GM18511 (cell line): Measurements from ENCODE around the gene TACR2.
A peak's percentile ranks its signal among the peaks of the same experiment; 100 is the strongest.

Experiments used
- ATAC-seq: cut with Tn5 transposase; IDR thresholded peaks from one replicate; pipeline ENCODE4 v1.9.1; 2021; ENCODE audit warnings: mild to moderate bottlenecking, moderate library complexity; ENCODE audit not compliant: unreplicated experiment

The TACR2 gene

GRCh38 chr10:69405221-69405620 is 11.5 kb downstream of the TACR2 start:
- ATAC-seq, result no peak

DNA sequence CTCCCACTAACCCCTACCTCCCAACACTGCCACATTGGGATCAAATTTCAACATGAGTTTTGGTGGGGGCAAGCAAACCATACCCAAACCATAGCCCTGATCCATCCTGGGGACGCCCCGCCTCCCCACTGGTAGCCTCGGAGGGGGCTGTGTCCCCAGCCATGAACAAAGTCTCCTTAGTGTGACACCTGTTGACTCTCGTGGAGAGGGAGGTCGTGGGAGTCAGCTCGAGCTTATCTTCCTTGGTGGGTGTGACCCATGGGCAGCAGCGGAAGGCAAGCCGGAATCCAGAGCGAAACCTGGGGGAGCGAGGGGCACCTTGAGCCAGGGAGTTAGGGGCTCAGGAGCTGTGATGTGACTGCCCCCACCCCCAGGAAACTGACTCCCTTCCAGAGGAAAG is 11.9 kb downstream of the TACR2 start:
- no peak for ATAC-seq

DNA sequence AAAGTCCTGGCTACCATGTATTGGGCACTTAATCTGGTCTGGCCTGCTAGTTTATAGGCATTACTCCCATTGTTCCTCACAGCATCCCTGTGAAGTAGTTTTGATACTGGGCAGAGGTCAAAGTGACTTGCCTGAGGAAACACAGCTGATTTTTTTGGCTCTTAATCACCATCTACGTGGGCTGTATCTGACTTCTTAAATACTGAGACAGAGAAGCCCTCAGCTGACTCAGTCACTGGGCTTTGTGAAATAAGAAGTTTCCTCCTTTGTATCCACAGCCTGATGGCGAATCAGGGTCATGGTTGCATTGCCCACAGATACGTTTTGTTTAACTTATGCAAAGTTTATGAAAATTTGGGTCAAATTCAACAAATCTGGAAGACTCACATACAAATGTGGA is 13.2 kb downstream of the TACR2 start:
- ATAC-seq, result no peak

GRCh38 chr10:69403066-69403465 is 13.7 kb downstream of the TACR2 start:
- no peak for ATAC-seq

GRCh38 chr10:69402386-69402785 is 14.3 kb downstream of the TACR2 start:
- ATAC-seq, result no peak

DNA sequence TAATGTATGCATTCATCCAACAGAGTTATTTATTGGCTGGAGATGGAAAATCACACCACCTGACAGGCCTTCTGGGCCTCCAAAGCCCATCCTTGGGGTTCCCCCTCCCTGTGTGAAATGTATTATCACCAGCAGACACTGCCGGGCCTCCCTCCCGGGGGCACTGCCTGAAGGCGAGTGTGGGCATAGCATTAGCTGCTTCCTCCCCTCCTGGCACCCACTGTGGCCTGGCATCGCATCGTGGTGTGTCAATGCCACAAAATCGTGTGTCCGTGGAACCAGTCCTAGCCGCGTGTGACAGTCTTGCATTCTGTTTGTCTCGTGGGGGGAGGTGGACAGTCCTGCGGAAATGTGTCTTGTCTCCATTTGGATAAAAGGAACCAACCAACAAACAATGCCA is 15.3 kb downstream of the TACR2 start:
- ATAC-seq, result no peak

- no peak for ATAC-seq
These were observed 15.8 kb downstream of the TACR2 start for GRCh38 chr10:69400936-69401335.

DNA sequence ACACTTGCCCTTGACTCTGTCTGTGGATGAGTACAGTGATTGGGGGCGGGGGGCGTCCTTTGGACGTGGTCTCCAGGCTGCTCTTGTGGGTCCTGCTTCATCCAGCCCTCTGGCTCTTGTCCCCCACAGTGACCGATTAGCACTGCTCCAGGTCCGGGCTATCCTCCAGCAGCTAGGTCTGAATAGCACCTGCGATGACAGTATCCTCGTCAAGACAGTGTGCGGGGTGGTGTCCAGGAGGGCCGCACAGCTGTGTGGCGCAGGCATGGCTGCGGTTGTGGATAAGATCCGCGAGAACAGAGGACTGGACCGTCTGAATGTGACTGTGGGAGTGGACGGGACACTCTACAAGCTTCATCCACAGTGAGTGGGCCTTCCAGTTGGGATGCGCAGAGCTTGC is 18.3 kb downstream of the TACR2 start:
- ATAC-seq, result no peak

DNA sequence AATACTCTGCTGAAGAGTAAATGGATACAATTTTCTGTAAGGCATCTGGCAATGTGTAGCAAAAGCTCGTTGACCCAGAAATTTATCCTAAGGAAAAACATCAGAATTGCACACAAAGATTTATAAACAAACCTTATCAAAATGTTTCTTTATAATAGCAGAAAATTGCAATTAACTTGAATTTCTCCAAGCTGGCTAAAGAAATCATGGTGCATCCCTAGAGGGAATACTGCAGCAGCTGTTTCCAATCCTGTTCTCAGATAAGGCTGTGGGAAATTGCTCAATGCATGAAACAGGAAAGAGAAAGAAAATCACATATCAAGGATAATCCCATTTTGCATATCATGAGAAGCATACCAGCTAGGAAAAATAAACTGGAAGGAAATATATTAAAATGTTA is 18.7 kb downstream of the TACR2 start:
- no peak for ATAC-seq

GRCh38 chr10:69394020-69394419 is 22.7 kb downstream of the TACR2 start:
- no peak for ATAC-seq

DNA sequence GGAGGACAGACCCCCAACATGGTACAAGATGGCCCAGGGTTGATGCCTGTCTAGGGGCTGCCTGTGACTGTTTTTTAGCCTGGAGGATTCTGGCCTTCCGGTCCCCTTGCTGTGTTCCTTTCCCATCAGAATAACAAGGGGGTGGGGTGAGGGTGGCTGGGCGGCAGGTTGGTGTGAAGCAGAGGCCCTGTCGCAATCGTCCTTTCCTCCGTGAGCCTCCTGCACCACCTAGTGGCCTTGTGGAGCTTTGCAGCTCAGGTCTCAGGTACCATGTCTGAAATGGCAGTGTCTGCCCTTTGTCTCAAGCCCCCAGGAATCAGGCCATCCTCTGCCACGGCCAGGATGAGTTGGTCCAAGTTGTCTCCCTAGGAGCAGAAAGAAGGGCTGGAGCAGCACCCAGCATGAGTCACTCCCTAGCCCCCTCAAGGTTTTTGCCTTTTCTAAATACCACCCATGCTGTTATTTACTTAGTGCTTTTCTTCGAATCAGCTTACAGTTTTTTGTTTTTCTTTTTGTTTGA is 24.2 kb downstream of the TACR2 start:
- ATAC-seq, result peak; percentile 85

DNA sequence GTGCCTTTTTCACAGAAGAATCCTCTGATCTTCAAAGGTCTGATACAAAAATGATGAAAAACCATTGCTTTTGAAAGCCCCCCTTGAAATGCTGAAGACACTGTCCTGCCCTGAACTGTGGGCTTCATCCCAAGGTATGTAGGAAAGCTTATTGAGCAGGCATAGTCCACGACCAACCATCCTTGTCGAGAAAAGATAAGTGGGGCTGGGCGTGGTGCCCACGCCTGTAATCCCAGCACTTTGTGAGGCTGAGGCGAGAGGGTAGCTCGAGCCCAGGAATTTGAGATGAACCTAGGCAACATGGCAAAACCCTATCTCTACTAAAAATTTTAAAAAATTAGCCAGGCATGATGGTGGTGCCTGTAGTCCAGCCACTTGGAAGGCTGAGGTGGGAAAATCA is 25.6 kb downstream of the TACR2 start:
- ATAC-seq, result no peak

- no peak for ATAC-seq
These were observed 26.8 kb downstream of the TACR2 start for GRCh38 chr10:69389827-69390490.

DNA sequence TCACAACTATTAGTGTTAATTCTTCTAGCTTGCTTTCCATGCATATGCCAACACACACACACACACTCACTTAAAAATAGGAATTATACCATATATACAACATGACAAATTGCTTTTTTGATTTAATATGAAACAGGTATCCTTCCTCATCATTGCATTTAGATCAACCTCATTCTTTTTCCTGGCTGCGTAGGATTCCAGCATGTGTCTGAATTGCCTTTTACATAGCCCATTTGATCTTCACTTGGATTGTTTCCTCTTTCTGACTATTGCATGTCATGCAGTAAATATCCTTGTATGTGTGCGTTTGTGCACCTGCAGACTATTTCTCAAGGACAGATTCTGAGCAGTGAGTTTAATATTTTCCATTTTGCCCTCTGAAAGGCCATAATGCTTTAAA is 28.2 kb downstream of the TACR2 start:
- no peak for ATAC-seq

DNA sequence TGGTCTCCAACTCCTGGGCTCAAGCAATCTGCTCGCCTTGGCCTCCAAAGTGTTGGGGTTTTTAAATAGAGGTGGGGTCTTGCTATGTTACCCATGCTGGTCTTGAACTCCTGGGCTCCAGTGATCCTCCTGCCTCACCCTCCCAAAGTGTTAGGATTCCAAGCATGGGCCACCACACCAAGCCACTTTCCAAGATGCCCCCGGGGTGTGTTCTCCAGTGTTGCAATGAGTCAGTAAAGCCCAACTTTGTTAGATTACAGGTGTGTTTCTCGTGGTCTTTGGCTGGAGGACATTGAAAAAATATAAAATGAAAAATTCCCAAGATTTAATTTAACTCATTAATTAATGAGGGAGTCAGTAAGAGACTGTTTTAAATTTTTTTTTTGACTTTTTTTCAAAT is 29.2 kb downstream of the TACR2 start:
- ATAC-seq, result no peak

GRCh38 chr10:69385454-69386350 is 31.0 kb downstream of the TACR2 start:
- ATAC-seq, result no peak

GRCh38 chr10:69384320-69384719 is 32.4 kb downstream of the TACR2 start:
- ATAC-seq, result no peak

GRCh38 chr10:69383558-69383957 is 33.2 kb downstream of the TACR2 start:
- ATAC-seq, result no peak

DNA sequence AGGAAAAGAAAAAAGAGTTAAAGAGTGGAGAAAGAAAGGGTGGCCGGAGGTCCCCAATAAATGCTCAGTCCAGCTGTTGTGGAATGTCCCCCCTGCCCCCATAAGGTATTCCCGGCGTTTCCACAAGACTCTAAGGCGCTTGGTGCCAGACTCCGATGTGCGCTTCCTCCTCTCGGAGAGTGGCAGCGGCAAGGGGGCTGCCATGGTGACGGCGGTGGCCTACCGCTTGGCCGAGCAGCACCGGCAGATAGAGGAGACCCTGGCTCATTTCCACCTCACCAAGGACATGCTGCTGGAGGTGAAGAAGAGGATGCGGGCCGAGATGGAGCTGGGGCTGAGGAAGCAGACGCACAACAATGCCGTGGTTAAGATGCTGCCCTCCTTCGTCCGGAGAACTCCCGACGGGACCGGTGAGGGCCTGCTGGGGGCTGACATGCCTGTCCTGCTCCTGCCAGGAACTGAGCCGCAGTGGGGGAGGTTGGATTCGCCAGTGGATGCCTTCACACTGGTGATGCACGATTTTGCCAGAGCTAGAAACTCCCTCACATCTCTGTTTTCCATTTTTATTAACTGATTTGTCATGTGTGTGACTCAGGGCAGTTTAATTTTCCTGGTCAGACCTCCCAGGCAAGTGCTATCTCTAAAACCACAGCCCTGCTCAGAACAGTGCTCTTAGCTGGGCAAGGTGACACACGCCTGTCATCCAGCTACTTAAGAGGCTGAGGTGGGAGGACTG is 34.2 kb downstream of the TACR2 start:
- ATAC-seq, result no peak

DNA sequence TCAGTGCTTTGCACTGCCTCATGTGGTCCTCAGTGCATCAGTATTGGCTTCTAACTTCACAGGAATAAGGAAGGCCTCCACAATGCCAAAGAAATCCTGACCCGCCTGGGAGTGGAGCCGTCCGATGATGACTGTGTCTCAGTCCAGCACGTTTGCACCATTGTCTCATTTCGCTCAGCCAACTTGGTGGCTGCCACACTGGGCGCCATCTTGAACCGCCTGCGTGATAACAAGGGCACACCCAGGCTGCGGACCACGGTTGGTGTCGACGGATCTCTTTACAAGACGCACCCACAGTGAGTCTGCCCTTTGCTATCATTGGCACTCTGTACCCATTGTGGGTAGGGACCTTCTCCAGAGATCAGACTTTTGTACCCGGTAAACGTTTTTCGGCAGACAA is 36.9 kb downstream of the TACR2 start:
- no peak for ATAC-seq

DNA sequence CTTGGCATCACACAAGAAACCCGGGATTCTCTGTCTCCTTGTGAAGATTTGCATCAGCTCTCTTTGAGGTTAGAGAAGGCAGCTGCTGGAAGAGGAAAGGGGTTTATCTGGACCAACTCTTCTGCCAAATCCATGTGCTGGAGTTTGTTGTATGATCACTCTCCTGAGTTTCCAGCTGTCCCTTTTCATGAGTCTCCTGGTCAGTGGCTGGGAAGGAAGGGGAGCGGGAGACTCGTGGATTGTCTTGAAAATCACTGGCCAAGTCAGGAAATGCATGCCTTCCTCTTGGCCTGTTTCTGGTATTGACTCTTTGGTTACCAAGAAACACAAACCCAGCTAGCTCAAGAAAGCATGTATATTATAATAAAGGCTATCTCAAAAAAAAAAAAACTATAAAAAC is 38.8 kb downstream of the TACR2 start:
- no peak for ATAC-seq

DNA sequence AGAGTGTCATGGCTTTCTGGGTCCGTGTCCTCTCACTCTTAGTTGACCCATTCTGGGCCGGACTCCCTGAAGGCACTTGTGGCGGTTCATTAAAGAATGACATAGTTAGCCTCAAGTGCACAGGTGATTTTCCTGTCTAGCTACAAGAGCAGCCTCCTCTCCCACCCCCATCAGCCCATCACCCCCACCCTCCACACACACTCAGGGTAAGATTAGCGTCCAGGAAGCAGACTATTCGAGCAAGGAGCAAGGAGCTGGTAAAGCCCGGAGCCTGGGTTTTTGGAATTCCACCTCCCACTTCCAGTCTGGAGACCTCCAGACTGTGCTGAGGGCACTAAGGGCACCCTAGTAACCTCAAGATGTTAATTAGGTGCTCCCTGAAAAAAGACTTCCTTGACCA is 39.5 kb downstream of the TACR2 start:
- no peak for ATAC-seq
